Hepatic stellate cell (primary cell): ENCODE data around the gene ABLIM1.

Source experiments
- DNase-seq: peaks from one replicate; pipeline ENCODE4 v3.0.0; 2011; ENCODE audit warnings: low spot score

Gene ABLIM1

DNA sequence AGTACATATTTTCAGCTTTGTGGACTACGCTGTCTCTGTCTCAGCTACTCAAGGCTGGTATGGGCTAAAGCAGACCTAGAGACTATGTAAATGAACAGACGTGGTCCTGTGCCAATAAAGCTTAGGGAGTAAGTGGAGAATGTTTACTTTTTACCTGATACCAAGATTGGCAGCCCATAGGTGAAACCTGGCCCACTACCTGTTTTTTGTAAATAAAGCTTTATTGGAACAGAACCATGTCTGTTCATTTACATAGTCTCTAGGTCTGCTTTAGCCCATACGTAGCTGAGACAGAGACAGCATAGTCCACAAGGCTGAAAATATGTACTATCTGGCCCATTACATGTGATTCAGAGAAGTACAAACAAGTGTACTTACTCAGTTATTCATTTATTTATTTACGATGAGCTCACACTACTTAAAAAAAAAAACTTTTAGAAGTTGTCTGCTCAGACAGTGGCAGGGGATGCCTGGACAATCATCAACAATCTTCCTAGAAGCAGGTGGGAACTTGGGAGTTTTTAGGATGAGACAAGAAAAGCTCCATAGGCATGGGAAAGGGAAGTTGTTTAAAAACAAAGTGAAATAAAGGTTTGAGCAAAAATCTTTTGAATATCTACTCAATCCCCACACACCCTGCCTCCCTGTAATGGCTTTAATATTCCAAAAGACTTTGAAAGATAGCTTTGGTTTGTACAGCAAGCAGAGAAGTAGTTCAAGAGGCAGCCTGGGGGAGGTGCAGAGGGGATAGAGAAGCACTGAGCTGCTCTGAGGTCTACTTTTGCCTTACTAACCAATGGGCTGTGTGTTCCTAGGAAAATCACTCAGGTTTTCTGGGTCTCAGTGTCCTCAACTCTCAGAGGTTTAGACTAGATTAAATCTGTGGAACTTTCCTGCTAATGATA is 139.4 kb downstream of the ABLIM1 start:
- no peak for DNase-seq

DNA sequence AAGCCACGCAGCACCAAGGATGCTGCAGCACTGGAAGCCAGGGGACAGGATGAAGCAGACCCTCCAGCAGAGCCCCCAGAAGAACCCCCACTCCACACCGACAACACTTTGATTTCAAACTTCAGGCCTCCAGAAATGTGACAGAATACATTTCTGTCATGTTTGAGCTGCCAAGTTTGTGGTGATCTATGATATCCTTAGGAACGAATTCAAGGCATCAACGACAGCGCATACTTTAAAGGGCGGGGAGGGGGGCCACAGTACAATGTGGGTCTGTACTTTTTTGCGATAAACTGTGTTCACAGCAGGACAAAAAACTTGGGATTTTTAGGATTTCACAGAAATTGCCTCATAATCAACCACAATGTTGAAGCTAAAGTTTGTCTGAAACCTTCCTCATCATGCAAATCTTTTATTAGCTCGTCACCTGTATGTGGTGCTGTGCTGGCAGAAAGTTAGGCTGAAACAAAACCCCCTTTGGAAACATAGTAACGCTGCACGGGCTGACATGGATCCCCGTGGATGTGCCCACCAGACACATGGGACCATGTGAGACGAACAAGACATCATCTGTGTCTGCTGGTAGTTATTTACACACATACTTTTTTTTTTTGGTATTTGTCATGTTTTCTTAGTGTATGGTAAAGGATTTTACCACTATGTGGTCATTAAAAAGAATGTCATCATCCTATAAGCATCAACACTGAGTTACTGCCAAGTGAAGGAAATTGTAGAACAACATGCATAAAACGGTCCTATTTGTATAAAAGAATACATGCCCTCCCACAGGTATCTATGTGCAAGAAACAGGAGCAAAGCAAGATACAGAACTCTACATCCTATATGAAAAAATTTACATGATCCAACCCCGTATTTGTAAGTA is 140.5 kb downstream of the ABLIM1 start:
- DNase-seq, result no peak

DNA sequence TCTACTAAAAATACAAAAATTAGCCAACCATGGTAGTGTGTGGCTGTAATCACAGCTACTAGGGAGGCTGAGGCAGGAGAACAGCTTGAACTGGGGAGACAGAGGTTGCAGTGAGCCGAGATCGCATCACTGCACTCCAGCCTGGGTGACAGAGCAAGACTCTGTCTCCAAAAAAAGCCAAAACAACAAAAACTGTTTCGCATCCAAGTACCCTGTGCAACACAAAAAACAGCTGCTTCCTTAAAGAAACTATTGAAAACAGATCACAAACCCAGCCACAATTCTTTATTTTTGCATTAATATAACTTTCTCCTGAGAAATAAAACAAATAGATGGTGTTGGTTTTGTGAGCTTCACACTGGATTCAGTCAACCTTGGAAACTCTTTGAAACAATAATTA is 141.7 kb downstream of the ABLIM1 start:
- no peak for DNase-seq

DNA sequence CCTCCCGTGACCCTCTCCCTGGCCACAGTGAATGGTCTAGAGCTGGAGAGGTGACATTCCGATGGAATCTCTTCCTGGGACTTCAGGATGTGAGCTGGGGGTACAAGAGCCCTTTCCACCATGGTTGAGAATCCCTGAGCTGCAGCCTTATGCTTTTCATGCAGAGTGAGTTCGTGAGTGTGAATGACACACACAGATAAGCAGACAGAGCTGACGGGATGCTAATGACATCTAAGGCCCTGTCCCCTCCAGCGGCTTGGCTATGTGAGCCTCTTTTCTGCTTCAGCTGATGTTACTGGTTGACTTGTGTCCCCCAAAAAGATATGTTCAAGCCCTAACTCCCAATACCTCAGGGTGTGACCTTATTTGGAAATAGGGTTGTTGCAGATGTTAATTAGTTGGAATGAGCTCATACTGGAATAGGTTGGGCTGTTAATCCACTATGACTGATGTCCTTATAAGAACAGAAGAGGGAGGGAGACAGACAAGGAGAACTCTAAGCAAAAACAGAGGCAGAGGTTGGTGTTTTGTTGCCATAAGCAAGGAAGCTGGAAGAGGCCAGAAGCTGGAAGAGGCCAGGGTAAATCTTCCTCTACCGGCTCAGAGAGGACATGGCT is 142.7 kb downstream of the ABLIM1 start:
- no peak for DNase-seq

DNA sequence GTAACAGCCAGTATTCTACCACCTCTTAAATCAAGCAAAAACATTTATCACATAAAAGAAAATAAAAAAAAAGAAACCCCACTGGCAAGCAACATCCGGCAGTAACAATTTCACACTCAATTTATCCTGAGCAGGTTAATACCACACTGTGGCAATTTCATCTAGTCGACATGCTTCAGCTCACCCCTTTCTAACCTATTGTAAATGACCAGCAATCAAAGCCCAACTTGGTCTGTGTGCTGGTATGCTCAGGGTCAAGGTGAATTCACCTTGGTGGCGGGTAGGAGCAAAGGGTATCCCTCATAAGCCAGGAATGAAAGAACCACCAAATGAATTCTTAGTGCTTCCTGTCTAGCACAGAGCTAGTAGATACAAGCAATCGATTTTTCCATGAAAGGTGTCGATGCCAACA is 144.7 kb downstream of the ABLIM1 start:
- no peak for DNase-seq

DNA sequence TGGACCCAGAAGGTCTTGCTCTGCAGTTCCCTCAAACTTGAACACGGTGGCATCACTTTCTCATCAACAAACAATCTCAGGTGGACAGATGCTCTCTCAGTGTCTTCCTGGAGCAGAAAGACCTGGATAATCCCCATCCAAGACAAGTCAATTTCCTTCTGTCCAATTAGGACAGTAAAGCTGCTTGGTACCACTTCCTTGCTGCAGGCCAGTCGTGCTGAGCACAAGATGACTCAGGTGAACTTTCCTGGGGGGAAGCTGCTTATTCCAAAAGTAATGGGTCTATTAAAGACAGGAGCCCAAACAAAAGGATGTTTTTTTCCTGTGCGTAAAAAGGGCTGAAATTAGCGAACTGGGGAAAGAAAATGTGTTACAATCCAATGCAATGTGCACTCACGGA is 146.2 kb downstream of the ABLIM1 start:
- no peak for DNase-seq

DNA sequence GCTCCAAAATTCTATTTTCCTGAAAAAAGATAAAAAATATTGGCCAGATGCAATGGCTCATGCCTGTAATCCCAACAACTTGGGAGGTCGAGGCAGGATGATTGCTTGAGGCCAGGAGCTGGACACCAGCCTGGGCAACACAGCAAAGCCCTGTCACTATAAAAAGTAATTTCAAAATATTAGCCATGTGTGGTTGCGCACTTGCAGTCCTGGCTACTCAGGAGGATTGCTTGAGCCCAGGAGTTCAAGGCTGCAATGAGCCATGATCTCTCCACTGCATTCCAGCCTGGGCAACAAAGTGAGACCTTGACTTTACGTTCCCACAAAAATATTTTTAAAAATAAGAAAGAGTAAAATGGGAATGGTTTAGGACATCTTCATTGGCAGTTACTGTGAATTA is 149.7 kb downstream of the ABLIM1 start:
- no peak for DNase-seq

DNA sequence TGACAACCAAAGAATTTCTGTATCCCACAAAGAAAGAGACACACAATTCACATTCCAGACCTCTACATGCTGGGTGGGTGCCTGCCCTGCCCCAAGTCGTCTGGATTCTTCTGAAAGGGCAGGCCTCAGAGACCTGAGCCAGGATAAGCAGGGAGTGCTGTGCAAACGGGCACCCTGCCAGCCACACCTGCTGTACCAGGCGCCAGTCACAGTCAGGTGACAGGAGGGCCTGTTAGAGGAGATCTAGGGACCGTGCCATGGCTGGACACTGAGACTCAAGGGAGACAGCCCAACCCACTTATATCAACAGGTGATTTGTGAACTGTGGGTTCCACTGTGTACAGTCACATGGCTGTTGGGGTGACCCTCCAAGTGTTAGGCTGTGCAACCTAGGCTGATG is 150.6 kb downstream of the ABLIM1 start:
- no peak for DNase-seq

DNA sequence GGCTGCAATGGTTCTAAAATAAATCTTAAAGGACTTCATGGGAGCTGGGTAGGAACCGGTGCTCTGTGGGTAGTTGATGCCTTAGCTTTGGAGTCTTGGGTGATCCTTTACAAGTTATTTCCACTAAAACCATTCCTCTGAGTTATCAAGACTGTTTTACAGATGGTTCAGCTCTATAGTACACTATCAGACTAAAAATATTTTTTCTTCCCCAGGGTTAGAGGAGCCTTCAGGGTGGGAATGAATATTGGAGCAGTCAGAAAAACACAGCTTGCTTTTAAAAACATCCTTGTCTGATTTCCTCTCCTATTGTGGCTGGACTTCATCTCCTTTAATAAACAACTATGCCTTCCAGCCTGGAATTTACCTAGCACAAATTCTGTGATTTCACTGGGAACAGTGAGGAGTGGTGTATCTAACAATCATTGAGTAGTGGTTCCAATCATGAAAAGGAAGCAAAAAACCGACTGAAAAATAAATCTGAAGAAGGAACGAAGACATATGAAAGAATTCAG is 151.1 kb downstream of the ABLIM1 start:
- no peak for DNase-seq

DNA sequence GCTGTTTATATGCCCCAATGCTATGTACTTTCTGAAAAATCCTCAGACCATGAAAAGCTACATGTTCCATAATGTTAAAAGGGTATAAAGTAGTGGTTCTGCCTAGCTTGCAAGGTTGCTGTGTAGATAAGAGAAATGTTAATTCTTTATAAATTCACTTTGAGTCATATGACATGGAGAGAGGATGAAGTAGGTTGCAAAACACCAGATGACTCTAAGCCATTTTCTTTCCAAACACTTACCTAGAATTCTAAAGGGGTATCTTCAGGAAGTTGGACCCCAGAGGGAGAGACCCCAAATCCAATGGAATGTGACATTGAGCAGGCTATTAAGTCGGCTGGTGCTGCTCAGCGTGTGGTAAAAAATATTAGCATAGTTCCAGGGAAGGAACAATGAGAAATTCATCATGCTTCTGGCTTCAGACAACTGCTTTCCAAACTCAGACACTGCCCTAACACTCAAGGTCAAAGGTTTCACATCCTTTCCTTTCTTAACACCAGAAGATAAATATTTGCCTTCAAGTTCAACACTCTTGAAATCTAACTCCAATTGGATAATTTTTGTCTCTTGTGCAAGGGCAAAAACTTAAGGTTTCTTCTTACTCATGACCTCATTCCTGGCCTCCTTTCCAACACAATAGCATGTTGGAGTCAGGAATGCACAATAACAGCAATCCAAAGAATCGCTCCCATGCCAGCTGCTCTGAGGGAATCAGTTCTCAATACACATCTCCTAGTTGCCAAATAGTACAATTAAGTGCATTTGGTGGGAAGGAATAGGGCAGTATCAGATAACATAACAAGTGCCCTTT is 153.1 kb downstream of the ABLIM1 start:
- peak; percentile 8 for DNase-seq

DNA sequence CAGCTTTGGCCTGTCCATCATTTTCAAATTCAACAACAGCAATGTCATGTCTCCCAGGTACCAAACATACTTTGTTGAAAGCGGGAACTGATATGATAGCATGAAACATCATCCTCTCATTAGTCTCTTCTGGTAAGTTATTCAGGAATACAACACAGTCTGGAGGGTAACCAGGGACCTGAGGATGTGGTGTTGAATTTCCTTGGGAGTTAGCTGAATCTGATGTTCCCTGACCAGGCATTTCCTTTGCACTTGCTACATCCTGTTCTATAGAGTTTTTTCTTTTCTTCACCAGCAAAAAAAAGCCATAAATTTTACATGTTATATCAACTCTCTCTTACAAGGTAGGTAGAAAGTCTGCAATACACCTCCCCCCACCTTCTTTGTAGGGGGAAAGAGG is 156.0 kb downstream of the ABLIM1 start:
- no peak for DNase-seq

DNA sequence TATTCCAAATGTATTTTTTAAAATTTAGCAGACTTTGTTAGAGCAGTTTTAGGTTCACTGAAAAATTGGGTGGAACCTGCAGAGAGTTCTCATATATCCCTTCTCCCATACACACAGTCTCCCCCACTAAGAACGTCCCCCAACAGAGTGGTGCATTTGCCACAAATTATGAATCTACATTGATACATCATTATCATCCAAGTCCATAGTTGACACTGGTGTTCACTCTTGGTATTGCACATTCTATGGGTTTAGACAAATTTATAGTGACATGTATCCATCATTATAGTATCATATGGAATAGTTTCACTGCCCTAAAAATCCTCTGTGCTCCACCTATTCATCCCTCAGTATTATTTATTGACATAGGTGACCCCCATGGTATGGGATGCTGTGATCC is 156.4 kb downstream of the ABLIM1 start:
- DNase-seq, result no peak

DNA sequence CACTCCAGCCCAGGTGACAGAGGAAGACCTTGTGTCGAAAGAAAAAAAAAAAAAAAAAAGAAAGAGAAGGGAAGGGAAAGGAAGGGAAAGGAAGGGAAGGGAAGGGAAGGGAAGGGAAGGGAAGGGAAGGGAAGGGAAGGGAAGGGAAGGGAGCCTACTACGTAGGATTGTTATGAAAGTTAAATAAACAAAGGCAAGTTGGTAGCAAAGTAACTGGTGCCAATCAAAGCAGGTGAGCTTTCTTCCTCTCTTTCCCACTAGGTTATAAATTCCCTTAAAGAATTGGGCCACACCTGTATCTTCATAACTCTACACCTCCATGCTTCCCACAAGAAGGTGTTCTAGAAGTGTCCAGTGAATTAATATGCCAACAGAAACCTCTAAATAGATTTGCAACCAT is 157.4 kb downstream of the ABLIM1 start:
- no peak for DNase-seq

DNA sequence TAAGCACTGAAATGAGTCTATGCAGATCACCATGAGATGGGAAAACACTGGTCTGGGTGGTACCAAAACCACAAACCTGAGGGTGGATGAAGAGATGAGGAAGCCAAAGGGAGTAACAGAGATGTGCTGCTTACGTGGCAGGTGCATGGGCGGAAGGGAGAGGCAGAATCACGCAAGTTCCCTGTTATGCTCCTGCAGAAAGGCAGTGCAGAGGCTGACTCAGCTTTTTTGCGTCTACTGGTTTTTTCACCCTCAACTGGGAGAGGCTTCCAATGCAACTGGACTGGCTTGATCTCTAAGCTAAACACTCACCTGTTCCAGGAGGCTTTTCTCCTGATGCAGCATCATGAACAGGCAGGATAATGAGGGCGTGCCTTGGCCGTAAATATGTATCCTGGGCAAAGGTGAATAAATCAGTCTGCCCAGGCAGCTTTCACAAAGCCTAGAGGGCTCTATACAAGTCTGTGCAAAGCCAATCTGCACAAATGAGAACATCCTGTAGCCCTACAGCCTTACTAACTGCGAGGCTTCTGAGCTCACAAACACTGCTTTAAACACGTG is 158.4 kb downstream of the ABLIM1 start:
- no peak for DNase-seq

DNA sequence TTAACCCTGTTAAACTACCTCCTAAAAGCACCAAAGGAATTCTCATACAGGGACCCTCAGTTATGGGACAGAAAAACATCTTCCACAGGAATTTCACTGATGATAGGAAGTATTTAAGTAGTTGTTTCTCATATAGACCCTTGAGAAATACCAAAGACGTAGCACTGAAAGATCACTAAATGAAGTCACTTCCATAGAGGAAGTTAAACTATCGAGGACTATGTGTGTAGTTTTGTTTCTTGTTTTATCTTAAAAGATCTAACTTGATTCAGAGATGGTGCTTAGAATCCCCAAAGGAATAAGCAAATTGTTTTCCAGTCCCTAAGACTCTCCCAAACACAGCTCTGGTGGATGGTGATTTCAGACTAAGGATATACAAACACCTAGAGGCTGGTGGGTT is 159.0 kb downstream of the ABLIM1 start:
- DNase-seq, result no peak

DNA sequence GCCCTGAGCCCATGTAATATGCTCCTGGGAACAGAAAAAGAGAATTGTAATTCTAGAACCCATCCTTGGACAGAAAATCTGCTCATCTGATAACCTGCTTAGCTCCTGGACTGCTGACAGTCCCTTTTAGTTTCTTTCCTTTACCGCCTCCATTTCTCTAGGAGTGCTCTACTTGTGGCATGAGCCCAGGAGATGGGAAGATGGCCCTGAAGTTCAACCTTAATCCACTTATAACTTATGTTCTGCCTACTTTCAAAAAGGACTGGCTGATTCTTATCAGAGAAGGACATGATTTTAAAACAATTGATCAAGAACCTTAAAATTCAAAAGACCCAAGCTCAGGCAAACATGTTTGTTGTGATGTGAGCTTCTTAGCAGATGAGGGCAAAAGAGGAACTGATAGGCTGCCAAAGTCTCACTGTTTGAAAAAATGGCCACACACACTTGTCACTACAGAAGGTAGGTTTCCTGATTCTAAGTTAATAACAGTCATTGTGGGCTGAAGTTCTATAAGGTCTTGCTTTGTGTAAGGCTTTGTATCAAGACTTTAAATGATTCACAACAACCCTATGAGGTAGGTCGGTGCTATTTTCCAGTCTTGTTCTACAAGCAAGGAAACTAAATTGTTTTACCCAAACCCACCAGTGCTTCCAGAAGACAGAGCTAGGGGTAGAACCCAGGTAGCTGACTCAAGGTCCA is 159.5 kb downstream of the ABLIM1 start:
- no peak for DNase-seq

DNA sequence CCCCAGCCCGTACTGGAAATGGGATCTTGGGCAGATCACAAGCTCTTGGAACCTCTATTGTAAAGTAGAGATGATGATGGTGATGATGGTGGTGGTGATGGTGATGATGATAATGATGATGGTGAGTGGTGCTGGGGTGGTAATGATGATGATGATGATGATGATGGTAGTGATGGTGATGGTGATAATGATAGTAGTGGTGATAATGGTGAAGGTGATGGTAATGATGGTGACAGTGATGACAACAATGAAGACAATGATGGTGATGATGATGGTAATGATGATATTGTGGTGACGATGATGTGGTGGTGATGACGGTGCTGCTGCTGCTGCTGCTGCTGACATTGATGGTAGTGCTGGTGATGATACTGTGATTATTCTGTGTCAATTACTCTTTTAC is 162.8 kb downstream of the ABLIM1 start:
- no peak for DNase-seq

DNA sequence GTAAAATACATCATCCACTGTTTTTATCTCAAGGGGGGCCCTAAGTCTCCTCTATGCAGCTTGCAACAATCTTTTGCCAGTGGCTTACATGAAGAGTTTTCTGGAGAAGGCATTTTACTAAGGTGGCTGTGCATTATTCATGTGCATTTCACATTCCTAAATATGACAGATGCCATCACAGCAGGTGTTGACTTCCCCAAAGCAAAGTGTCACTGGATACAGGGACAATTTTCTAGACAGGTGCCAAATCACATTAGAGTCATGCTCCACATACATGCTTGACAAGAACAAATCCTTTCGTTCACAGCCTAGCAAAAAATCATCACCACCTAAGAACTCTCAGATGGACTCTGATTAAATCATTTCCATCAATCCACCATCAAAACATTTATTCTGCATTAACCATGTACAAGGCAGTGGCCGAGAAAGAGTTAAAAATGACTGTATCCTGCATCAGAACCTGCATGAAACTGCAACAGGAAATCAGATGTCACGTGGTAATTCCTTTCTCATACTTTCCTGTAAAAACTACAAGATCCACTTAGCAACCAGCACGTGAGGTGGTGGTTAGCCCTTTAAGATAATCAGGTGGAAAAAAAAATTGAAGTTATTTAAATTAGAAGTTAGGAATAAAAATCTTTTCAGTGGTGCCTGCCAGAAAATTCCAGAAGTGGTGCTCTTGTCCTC is 165.6 kb downstream of the ABLIM1 start:
- DNase-seq, result no peak

DNA sequence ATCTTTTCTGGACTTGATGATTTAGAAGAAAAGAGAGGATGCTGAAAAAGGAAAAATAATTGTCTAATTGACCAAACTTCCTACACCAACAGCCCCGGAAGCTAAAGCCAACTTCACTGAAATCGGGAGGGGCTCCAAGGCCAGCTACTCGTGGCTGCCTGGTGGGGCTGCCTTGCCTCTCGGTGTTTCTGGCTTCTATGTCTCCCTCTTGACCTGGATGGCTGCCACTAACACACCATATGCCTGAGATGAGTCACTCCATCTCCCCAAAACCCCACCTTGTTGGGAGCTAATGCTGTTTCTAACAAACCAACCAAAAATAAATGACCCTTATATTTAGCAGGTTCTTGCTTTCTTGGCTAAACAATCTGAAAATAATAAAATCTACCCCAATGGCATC is 166.1 kb downstream of the ABLIM1 start:
- no peak for DNase-seq

DNA sequence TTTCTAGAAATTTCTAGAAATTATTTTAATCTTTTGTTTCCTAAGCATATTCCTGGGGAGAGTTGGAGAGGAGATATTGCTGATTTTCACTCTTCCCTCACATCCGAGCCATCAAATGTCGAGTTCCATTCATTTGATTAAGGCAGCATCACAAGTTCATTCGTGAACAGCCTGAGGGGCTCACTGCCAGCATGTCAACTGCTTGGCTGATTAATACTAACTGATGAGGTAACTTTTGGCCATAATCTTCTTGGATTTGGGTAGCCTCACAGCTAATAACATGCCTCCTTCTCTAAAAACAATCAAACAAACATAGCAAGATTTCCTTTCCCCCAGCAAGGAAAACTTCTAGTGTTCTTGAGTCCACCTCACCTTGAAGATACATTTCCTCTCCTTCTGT is 166.7 kb downstream of the ABLIM1 start:
- DNase-seq, result no peak
